HEK293 (cell line): Measurements from ENCODE around the gene AVL9.

Experiments used
- ZNF302 ChIP-seq: fragments of 450-650 bp; formaldehyde crosslinking; IDR thresholded peaks from 2 replicates; pipeline ENCODE4 v1.5.1; 2016; ENCODE audit warnings: missing biosample characterization, missing genetic modification characterization, low read depth
- ZNF404 ChIP-seq: fragments of 450-650 bp; formaldehyde crosslinking; IDR thresholded peaks from 2 replicates; pipeline ENCODE4 v1.5.1; 2017; ENCODE audit warnings: missing biosample characterization, missing genetic modification characterization
- ZNF544 ChIP-seq: fragments of 450-650 bp; formaldehyde crosslinking; IDR thresholded peaks from 2 replicates; pipeline ENCODE4 v1.5.0; 2017; ENCODE audit warnings: missing biosample characterization, missing genetic modification characterization
- TF ChIP-seq, protein P1 (sequence below): fragments of 450-650 bp; formaldehyde crosslinking; IDR thresholded peaks from 2 replicates; pipeline ENCODE4 v1.5.1; 2016; ENCODE audit warnings: missing biosample characterization, missing genetic modification characterization

GRCh38 chr7:32516551-32517100 lies 21.3 kb downstream of the AVL9 start:
- TF ChIP-seq ZNF544 (no peak), ZNF404 (tag by site-specific recombination) (no peak), ZNF302 (tag by site-specific recombination) (no peak)
- TF ChIP-seq, protein P1, sequence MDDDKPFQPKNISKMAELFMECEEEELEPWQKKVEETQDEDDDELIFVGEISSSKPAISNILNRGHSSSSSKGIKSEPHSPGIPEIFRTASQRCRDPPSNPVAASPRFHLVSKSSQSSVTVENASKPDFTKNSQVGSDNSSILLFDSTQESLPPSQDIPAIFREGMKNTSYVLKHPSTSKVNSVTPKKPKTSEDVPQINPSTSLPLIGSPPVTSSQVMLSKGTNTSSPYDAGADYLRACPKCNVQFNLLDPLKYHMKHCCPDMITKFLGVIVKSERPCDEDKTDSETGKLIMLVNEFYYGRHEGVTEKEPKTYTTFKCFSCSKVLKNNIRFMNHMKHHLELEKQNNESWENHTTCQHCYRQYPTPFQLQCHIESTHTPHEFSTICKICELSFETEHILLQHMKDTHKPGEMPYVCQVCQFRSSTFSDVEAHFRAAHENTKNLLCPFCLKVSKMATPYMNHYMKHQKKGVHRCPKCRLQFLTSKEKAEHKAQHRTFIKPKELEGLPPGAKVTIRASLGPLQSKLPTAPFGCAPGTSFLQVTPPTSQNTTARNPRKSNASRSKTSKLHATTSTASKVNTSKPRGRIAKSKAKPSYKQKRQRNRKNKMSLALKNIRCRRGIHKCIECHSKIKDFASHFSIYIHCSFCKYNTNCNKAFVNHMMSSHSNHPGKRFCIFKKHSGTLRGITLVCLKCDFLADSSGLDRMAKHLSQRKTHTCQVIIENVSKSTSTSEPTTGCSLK (tag by site-specific recombination), result no peak
